Activated CD4-positive, alpha-beta T cell treated with anti-CD3 and anti-CD28 coated beads for 24 hours (primary cell): Measurements from ENCODE around the gene NDUFA13.

Source experiments
- DNase-seq, 2 donors: peaks; one replicate each; pipeline ENCODE4 v3.0.0-alpha.2; 2020; ENCODE audit warnings: low read depth in 2 of 2

NDUFA13 gene

GRCh38 chr19:19548915-19549759 lies 33.1 kb downstream of the NDUFA13 start:
- no peak for DNase-seq

GRCh38 chr19:19549804-19550464 lies 33.9 kb downstream of the NDUFA13 start:
- DNase-seq = no peak

GRCh38 chr19:19550485-19550929 lies 34.5 kb downstream of the NDUFA13 start:
- DNase-seq = no peak

- no peak for DNase-seq
Measured at GRCh38 chr19:19550972-19551852, 35.2 kb downstream of the NDUFA13 start.

DNA sequence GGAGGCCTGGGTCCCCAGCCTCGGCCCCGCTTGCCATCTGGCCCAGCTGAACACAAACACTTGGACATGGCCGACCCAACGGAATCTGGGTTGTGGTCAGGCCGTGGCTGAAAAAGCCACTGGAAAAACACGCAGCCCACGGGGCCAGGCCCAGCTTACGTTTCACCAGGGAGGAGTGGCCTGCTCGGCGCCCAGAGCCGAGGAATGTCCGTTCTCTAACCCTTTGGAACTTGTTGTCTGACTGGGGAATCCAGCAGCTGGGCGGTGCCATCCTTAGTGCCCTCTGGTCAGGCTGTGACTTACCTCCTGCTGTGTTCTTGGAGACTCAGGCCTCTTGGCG lies 35.8 kb downstream of the NDUFA13 start:
- DNase-seq = no peak

GRCh38 chr19:19552798-19553197 lies 36.8 kb downstream of the NDUFA13 start:
- DNase-seq = no peak

GRCh38 chr19:19553670-19554069 lies 37.6 kb downstream of the NDUFA13 start:
- no peak for DNase-seq

- DNase-seq = peak; percentile 54 to 63
Measured at GRCh38 chr19:19554074-19555023, 38.3 kb downstream of the NDUFA13 start.

- DNase-seq = no peak
Measured at GRCh38 chr19:19558055-19558454, 42.0 kb downstream of the NDUFA13 start.

GRCh38 chr19:19558636-19559035 lies 42.6 kb downstream of the NDUFA13 start:
- DNase-seq = no peak

DNA sequence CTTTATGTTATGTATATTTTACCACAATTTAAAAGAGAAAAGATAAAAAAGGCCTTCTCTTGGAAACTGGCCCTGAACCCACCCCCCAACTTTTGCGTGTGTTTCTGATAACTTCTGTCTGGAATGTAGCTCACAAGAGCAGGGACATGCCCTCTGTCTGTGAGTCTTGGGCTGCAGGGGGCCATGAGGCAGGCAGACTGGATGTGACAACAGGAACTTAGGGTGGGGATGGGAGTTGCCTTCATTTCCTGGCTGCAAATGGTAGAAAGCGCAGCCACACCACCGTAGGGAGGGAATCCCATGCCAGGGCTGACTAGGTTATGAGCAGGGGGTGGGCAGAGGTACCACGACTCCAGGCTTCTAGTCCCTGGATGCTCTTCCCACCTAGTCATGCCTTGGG lies 43.9 kb downstream of the NDUFA13 start:
- DNase-seq = no peak

DNA sequence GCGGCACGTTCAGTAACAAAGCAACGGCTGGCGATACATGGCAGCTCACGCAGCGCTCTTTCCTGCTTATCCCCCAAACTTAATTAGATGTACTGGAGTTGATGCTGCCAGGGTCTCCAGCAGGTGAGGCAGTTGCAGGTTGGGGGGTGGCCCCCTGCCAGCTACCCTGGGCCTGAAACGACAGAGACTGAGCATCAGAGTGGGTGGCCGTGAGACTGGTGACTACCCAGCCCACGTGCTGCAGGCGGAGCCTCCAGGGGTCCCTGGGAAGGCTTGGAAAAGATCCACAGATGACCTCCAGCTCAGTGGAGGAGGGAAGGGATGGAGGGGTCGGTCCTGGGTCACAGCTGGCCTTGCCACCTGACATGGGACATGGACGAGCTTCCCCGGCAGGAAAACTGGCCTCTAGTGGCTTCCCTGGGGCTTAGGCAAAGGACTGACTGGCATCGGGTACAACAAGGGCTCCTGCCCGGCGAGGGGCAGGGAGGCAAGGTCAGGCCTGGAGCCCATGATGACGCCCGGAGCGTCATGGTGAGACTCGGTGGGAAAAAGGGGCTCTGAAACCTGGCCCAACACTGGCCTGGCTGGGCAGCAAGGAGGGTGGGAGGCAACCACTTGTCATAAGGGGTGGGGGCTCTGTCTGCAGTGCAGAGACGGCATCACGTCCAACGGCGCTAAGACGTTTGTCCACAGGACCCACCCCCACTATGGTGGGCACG lies 46.1 kb downstream of the NDUFA13 start:
- no peak for DNase-seq

GRCh38 chr19:19562665-19563347 lies 46.8 kb downstream of the NDUFA13 start:
- no peak for DNase-seq

- no peak for DNase-seq
Measured at GRCh38 chr19:19563348-19563848, 47.4 kb downstream of the NDUFA13 start.

GRCh38 chr19:19566306-19566705 lies 50.3 kb downstream of the NDUFA13 start:
- no peak for DNase-seq

DNA sequence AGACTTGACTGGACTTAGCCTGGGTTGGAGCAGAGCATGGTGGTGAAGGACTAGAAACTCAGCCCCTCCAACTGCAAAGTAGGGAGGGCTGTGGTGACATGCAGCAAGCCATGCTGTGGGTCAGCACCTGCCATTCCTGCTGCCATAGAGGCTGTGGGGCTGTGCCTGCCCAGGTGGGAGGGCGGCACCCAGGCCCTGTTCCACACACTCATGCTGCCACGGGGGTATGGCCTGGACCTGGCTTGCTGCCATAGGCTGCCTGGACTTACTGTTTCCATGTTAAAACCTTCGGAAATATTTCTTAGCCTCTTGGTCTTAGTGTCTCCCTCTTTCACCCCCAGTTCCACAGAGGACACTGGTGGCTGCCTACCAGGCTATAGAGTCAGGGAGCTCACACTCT lies 51.4 kb downstream of the NDUFA13 start:
- DNase-seq = no peak

- DNase-seq = no peak
Measured at GRCh38 chr19:19568802-19569756, 53.1 kb downstream of the NDUFA13 start.

GRCh38 chr19:19570571-19570970 lies 54.5 kb downstream of the NDUFA13 start:
- no peak for DNase-seq
